HG03558 (cell line): Measurements from ENCODE around the gene SAMD4A.

Experiments
- ATAC-seq: cut with Tn5 transposase; IDR thresholded peaks from one replicate; pipeline ENCODE4 v1.9.1; 2021; ENCODE audit warnings: moderate number of reproducible peaks; ENCODE audit not compliant: unreplicated experiment; ENCODE audit errors: extremely low read depth

SAMD4A gene

DNA sequence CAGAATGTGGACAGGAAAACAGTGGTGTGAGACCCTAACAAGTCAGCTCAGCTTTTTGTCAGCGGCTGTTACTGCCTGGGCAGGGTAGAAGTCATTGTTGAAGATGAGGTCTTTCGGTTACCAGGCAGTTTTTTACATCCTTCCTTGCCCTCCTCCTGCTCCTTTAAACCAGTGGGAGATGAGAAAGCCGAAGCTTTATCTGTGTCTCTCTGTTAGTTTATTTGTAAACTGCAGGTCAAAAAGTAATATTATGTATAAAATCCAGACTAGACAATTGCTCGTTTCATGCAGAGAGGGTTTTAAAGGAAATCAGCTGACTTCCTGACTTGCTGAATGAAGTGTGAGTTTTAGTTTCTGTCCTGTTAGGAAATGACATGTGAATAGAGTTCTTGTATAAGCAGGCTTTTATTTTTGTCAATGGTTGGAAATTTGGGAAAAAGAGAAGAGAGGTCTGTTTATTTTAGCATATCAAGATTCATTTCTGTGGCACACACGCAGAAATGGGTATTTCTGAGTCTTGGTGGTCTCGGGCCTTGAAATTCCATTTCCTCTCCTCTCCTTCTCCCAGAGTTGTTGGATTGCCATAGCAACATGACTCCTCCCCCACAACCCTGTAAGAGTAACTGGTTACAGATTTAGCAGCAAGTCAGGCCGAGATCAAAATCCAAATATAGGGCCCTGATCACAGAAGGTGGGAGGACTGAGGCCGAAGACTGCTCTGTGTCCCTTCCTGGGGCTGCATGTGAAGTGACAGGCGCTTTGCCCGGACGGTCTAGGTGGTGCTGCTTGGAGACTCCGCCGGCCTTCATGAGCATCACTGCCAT, 60.8 kb downstream of the SAMD4A start:
- ATAC-seq: no peak

DNA sequence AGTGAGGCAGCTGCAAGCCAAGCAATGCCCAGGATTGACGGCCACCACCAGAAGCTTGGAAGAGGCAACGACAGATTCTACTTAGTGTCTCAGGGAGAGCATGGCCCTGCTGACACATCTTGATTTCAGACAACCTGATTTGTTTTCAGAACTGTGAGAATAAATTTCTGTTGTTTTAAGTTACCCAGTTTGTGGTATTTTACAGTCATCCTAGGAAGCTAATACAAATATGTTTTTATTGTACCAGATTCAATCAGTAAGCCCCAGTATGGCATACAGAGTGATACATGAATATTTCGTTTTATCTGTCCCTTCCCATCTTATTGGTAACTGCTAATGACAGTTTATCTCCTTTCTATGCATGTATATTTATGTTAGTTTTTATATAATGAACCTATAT, 62.3 kb downstream of the SAMD4A start:
- ATAC-seq: no peak

DNA sequence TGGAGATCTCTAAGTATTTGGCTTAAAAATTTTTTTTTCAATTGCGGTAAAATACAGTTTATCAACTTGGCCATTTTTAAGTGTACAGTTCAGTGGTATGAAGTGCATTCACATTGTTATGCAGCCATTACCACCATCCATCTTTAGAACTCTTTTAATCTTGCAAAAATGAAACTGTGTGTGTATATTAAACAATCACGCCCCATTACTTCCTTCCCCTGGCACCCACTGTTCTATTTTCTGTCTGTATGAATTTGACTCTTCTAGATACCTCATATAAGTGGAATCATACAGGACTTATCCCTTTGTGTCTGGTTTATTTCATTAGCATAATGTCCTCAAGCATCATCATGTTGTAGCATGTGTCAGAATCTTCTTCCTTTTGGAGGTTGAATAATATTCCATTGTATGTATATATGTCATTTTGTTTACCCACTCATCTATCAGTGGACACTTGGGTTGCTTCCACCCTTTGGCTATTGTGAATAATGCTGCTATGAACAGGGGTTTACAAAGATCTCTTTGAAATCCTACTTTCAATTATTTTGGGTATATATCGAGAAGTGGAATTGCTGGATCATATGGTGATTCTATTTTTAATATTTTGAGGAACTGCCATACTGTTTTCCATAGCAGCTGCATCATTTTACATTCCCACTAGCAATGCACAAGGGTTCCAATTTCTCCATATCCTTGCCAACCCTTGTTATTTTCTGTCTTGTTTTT, 62.9 kb downstream of the SAMD4A start:
- ATAC-seq: no peak

DNA sequence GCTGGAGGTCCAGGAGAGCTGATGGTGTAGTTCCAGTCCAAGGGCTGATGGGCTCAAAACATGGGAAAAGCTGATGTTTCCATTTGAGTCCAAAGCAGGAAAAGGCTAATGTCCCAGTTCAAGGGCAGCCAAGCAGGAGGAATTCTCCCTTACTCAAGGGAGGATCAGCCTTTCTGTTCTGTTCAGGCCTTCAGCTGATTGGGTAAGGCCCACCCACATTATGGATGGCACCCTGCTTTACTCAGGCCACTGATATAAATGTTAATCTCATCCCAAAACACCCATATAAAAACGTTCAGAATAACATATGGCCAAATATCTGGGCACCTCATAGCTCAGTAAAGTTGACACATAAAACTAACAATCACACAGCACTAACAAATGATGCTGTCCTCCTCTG, 64.1 kb downstream of the SAMD4A start:
- ATAC-seq: no peak

DNA sequence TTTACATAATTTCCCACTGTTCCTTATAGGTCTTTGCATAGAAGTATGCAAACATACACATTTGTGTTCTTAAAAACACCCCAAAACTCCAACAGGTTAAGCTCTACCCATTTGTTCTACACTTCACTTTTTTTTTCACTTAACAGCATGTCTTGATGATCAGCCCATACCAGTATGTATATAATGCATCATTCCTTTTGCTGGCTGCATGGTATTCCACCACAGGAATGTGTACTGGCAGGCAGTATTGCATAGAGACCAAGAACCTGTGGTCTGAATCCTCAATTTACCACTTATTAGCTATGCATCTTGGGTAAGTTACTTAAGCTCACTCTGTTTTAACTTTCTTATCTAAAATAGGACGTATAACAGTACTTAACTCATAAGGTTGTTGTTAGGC, 65.5 kb downstream of the SAMD4A start:
- no peak for ATAC-seq

DNA sequence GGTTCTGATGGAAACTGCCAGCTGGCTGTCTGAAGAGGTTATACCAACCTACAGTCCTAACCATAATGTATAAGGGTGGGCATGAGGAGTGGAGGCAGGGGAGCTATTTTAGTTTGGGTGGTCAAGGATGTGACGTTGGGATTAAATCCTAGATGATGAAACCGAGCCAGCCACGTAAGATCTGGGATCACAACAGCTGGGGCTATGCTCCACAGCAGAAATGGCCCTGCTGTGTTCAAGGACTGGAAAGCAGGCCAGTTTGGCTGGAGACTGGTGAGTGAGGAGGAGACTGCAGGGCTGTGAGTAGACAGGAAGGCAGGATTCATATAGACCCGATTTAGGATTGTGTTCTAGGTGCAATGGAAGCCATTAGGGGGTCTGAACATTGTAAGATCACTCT, 66.1 kb downstream of the SAMD4A start:
- ATAC-seq: no peak

DNA sequence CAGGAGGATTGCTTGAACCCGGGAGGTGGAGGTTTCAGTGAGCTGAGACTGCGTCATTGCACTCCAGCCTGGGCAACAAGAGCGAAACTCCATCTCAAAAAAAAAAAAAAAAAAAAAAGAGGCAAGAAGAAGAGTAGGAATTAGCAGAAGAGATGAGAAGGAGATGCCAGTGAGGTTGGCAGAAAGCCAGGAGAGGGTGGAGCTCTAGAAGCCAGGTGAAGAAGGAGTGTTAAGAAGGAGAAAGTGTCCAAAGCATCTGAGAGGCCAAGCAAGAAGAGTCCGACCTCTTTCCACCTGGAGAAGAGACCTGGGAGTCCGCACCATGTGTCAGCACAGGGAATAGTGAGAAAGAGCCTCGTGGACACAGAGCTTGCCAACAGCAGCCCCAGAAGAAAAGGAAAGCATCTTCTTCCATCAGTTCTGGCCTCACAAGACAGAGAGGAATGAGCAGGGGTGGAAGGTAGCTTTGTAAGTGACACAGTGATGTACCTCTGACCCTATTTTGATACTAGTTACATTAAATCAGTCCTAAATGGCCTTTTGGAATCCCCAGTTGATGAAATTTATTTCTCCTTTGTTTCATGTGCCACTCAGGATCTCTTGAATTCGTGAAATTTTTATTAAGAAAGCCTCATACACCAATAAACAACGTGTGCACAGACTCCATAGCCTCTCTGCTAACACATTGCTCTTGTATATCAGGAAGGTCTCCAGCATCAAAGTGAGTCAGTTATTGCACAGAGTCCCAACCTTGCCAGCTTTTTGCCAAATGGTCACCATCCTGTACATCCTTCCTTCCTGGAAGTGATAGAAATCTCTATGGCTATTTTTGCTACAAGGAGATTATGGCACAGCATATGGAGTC, 70.6 kb downstream of the SAMD4A start:
- ATAC-seq: no peak

DNA sequence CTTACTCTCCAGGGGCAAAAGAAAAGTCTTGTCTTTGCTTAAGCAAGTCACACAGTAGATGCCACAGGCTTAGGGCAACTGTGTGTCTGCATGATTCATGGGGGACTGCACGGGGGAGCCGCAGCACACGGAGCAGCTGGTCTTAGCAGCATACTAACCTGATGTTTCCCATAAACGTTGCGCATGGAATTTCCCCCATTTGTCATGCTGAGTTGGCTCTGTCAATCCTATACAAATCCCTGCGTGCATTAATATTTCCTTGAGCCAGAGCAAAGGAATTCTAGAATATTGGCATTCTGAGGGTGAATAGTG, 71.2 kb downstream of the SAMD4A start:
- ATAC-seq: no peak

DNA sequence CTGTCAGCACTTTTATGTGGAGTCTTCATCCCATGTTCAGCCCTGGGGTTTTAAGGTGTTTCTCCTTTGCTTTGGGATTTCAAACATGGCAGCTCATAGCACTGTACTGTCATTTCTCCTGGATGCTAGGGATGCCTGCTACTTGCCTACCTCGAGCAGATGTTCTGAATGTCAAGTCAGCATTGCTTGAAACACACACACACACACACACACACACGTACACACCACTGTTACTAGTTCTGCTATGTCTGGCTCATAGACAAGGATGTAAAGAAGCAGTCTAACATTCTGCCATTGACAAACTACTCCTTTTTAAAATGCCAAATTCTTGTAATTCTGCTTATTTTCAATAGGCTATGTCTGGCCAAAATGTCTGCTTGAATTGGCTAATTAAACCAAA, 72.7 kb downstream of the SAMD4A start:
- ATAC-seq: no peak

DNA sequence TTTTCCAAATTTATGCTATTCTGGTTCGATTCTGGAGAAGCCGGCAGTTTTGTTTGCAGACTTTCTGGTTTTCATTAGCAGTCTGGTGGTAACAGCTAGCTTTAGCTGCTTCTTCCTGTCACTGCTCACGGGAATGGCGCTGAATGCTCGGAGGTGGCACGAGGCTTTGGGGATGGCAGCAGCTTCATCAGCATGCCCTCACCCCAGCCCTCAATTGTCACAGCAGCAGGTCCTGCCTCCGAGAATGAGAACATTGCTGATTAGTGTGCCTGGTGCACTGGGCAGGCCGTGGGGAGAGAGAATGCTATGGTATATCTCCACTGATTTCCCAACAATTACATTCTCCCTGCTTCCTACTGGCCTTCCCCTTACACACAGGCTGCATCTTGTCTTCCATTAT, 73.6 kb downstream of the SAMD4A start:
- ATAC-seq: no peak

DNA sequence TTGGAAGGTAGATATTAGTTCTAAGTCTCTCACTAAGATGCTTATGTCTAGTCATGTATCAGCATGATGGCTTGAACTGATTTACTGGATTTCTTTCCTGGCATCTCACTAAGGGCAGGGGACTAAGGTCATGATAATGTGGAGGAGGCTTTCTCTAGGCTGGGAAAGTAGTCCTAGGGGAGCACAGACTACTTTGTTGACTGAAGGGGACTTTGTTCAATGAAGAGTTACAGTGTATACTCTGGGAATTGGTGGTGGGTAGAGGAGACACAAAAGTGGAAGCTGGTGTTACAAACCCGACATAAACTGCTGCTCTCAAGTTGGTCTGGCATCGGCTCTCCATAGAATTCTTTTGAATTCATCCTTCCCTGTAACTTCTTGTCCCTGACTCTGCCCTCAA, 75.2 kb downstream of the SAMD4A start:
- no peak for ATAC-seq

DNA sequence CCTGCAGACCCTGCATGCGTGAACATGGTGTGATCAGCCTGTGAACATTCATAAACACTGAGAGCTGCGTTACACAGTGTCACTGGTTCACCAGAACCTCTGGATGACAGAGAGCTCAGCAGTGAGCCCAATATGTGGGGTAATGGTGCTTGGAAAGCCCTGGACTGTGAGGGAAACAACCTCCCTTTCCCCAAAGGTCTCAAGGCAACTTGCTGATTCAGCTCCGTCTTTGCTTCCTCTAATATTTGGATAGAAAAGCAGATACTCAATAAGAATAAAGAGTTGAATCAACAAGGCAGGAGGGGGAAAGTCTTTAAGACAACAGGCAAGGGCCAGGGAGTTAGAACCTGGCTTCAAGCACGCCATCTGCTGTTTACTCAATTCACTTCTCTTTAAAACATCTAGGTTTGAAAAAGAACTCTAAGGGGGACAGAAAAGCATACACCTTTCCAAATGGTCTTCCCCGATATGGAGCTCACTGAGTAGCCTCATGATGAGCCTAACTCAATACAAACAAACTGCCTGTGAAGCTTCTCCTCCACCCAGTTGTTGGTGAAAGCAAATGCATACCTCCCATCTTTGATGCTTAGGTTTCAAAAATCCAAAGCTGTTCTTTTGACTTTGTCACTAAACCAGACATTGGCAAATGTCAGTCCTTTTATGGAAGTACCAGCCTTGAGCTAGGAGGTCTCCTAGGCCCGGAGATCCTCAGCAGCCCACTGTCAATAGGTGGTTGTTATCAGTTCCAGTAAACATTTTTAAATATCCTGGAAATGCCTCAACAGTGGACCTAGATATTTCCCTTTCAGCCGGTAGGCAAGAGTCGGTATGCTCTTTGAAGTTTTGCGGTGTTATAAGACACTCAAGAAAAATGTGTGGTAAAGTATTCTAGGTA, 76.1 kb downstream of the SAMD4A start:
- no peak for ATAC-seq

DNA sequence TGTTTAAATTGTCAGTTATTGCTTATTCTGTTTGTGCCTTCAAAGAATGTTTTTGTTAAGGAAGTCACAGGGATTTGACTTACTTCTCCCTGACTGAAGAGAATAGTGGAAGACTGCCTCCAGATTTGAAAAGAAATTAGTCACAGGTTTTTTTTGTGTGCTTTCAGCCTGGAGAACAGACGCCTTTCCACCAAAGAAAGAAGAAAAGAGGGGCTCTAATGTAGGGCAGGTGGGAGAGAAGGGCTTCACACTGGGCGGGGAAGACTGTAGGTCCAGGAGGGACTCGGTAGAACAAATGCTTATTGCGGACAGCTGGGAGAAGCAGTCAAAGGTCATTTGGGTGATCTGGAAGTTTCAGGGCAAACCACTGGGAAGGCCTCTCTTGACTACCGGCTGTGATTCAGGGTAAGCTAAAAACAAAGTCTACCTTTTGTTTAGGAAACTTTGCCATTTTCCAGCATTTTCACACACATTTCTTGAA, 76.8 kb downstream of the SAMD4A start:
- no peak for ATAC-seq

DNA sequence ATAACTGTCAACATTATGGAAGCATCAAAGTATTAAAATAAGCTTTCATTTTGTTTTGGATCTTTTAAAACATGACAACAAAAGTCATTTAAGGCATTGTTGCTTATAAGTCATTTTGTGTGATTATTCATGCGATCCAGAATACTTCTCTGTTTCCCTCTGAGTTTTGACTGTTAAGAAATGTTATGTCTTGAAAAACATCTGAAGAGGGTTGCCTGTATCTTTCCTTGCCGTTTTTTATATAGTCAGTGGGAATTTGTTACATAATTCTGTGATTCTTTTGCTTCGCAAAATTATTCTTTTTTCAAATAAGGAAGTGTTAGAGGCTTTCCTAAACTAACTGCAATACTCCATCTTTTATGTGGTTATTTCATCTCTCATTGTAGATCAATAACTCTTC, 78.7 kb downstream of the SAMD4A start:
- ATAC-seq: no peak

DNA sequence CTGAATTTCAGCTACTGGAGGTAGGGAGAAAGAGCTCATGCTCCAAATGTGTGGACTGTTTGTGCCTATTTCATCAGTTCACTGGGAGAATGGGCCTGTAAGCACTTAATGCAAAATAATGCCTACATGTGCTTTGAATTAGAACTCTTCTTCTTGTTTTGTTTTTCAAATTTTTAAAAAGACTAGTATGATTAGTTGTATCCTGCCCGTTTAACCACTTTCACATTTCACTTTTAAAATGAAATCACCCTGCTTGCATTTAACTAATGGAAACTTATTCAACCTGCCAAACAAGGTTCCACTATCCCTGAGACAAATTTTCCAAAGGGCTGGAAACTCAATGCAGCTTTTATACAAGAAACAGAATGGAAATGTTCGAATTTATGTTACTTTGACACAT, 79.7 kb downstream of the SAMD4A start:
- no peak for ATAC-seq

DNA sequence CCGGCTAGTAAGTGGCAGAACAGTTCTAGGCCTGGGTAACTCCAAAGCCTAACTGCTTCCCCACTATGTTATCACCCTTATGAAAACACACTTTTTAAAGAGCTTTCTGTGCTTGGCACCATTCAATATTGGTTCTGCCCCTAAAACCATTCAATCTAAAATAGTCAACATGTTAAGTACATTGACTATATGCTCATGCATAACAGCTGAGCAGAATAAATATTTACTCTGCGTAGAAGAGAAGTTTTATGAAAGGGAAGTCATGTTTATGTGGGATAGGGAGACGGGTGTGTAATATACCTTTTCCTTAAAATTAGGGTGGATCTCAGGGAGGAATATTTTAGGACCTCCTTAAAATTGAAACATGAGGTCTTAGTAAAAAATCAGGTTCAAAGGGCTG, 80.5 kb downstream of the SAMD4A start:
- ATAC-seq: no peak

DNA sequence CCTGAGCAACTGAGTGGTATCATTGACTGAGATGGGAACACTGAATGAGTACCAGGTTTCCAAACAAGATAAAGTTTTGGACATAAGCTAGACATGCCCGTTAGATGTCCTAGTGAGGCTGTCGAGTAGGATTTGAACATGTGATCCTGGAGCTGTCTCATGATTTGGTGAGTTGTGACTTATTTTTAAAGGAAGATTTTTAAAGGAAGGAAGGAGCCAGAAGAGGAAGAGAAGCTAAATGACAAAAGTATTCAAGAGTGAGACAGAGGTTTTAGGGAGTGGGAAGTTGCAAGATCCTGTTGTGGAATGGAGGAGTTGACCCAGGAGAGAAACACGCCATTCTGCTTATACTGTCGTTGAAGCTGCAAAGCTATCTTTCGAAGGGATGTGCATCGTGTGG, 82.1 kb downstream of the SAMD4A start:
- ATAC-seq: no peak

DNA sequence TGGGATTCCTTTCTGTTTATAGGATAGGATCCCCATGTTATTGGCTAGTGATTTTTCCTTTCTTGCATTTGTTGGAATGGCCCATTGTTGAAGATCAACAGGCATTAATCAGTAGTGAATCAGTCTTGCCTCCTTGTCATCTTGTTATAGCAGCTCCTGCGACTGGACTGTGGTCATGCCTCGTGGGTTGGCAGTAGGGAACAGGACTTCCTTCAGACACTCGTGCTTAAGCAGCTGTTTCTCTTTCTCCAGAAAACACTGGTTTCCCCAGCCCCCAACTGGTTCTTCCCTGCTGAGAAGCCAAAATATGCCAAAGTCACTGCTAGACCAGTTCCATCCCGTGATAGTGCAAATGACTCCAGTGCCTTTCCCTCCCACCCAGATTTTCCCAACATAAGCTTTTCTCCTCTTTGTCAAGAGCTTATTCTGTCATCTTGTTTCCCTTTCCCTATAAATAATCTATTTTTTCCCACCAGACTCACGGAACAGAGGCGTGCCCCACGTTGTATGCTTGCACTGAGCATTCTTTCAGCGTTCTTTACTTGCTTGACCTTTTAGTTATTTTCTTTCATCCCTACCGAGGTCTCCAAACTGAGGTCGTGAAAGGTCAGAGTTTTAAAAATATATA, 83.5 kb downstream of the SAMD4A start:
- ATAC-seq: no peak

DNA sequence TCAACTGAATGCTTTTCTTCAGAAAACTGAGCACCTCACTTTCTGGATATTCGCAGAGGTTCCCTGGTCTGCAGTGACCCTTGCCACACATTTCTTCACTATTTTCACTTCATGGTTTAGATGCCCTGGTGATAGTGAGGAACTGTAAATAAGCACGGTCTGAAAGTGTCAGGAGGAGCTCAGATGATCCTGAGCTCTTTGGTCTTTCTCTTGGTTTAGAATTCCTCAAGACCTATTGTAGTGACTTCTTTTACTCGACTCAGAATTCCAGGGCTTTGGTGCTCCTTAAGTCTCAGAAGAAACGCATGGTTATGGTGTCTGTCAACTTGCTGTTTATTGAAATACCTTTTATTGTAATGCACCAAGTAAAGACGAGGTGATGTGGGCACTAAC, 84.0 kb downstream of the SAMD4A start:
- ATAC-seq: no peak

DNA sequence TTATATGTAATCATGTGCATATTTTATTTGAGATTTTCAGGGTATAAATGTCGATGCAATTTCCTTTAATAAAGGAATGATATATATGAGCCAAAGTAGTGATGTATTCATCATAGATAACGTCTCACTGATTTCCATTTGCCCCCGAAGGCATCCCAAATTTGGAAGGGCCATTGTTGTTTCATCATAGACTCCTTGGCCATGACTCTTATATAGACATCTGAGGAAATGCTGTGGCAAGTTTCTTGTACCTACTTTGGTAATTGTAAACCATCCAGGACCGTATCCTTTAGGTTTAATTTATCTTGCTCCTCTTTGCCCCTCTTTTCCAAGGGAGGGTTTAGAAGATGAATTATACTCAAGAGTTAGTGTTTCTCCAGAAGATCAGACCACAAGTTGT, 84.7 kb downstream of the SAMD4A start:
- ATAC-seq: no peak
